GM12872 (cell line): ENCODE measurements around the gene LY6G6F.

Experiments
- TF ChIP-seq, protein P1 (sequence below): IDR thresholded peaks from 3 replicates; pipeline ENCODE4 v1.5.1; 2011; ENCODE audit warnings: low read depth, mild to moderate bottlenecking, low read length, moderate library complexity; ENCODE audit not compliant: insufficient read depth

LY6G6F gene, protein sequence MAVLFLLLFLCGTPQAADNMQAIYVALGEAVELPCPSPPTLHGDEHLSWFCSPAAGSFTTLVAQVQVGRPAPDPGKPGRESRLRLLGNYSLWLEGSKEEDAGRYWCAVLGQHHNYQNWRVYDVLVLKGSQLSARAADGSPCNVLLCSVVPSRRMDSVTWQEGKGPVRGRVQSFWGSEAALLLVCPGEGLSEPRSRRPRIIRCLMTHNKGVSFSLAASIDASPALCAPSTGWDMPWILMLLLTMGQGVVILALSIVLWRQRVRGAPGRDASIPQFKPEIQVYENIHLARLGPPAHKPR

GRCh38 chr6:31706599-31706998 lies at the start of gene LY6G6F:
TSS of gene LY6G6F (plus strand) at chr6:31706866. CDS start at chr6:31706907, 41 bp downstream.
- TF ChIP-seq, protein P1, sequence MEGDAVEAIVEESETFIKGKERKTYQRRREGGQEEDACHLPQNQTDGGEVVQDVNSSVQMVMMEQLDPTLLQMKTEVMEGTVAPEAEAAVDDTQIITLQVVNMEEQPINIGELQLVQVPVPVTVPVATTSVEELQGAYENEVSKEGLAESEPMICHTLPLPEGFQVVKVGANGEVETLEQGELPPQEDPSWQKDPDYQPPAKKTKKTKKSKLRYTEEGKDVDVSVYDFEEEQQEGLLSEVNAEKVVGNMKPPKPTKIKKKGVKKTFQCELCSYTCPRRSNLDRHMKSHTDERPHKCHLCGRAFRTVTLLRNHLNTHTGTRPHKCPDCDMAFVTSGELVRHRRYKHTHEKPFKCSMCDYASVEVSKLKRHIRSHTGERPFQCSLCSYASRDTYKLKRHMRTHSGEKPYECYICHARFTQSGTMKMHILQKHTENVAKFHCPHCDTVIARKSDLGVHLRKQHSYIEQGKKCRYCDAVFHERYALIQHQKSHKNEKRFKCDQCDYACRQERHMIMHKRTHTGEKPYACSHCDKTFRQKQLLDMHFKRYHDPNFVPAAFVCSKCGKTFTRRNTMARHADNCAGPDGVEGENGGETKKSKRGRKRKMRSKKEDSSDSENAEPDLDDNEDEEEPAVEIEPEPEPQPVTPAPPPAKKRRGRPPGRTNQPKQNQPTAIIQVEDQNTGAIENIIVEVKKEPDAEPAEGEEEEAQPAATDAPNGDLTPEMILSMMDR = no peak

GRCh38 chr6:31657406-31658157 lies 49.1 kb upstream of the LY6G6F start:
- TF ChIP-seq, protein P1 = no peak

- TF ChIP-seq, protein P1 = no peak
These were observed 48.4 kb upstream of the LY6G6F start for GRCh38 chr6:31658158-31658688.

- TF ChIP-seq, protein P1 = no peak
These were observed 47.5 kb upstream of the LY6G6F start for GRCh38 chr6:31658983-31659648.

DNA sequence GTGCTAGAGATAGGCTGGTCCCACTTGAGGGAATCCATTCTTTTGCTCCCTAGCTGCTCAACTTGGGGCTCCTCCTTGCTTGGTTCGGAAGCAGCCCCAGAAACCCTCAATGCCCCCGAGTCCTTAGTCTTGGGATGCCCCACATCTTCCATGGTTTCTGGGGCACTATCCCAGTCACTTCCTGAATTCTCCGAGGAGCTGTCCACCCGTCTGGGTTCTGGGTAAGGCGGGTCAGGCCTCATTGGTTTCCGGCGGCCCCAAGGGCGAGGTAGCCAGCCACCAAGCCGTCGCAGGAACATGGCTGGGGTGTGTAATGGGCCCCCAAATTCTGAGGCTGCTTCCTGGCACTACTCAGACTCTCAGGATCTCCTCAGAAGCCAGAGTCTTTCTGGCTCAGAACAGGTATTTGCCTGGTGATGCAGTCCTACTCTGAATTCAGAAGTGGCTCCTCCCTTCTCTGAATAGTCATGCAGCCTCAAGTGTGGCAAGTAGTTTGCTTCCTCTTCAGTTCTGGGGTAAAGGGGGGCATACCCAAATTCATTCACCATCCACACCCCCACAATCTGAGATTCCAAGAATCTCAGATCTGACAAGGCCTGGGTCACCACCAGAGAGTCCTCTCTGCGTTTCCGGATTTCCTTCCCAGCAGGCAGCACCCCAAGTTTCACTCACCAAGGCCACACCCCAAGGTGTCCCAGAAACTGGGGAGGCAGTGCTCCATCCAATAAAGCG lies 46.9 kb upstream of the LY6G6F start:
- TF ChIP-seq, protein P1 = no peak

DNA sequence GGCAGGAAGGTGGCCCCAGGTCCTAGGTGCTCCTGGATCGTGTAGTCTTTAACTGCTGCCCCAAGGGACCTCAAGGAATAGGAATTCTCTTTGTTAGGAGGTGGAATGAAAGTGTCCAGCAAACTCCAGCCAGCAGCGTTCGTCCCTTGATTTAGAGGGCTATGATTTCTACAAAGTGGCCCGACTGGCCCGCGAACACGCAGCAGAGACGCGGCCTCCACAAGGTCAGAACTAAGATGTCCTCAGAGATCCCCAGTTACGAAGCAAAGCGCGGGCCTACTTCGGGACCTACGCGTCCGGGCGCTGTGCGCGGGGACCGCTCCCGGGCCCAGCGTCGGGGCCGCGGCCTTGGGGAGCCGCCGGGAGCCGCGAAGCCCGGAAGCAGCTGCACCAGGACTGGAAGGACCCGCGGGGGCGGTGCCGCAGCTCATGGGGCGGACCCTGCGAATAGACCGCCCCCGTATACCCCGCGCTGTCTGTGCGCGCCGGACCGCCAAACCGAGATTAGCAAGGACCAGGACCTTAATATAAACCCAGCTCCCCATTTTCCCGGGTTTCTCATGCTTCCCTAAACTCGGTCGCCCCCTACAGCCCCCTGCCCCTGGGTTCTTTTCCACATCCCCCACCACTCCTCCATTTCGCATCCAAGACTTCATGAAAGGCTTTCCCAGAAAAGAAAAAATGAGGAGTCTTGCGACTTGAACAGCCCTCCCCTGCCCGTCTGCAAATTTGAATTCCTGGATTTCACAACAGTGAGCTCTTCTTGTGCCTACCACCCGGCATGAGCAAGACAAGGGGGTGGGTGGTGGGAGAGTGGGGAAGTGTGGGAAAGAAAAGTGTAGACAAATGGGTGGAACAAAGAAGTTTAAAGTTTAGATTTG lies 46.0 kb upstream of the LY6G6F start, which contains the start of gene C6orf47:
C6orf47 (minus strand) TSS at position 398 of the 881 bp plus-strand sequence. CDS start 831 bp downstream, outside the sequence.
- TF ChIP-seq, protein P1 = no peak
